ENCODE results near the gene ZNF791.

GRCh38 chr19:12607631-12608030, 3.1 kb upstream of the ZNF791 start:
- no peak for TF ChIP-seq CTCF (conservative IDR thresholded peaks at IDR 0.05)
- TF ChIP-seq ZFX (IDR thresholded peaks at IDR 0.05): no peak
